ENCODE results near the gene WDR38. TPM values are rescaled to one million over a fixed set of nuclear protein-coding genes. Genes with fewer than 3 reads are reported as not detected.

WDR38 gene
- total and polyA plus RNA-seq, 2 of the 4 experiments (the other 2 are of a cell fraction): not detected

DNA sequence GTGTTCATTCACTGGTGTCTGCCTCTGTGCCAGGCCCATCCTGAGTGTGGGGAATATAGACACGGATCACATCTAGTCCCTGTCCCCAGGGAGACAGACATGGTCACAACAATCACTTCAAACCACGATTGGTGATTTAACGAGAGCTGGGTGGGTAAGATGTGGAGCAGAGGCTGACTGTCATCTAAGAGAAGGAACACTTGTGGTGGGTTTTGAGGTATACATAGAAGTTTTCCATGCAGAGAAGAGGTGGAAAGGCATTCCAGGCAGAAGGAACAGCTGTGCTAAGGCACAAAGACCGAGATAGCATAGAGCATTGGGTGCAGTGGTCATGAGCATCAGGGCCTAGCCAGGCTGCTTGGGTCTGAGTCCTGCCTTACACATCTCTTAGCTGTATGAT is 22.7 kb upstream of the WDR38 start:
- H3K27me3 ChIP-seq (ENCODE audit: control insufficient read depth, insufficient read depth, low read length): no peaks in the 10 kb centered on the region
- H3K4me2 ChIP-seq (ENCODE audit: low read depth, low read length): no peak overlapping the region
- peak overlapping the region; percentile 2 for H2AK9ac ChIP-seq (replicated peaks; ENCODE audit: low read depth, low read length, poor library complexity)
- H3K18ac ChIP-seq (ENCODE audit: low read depth, low read length): no peak overlapping the region
- ATAC-seq (ENCODE audit: low read depth) (no peak), DNase-seq (no peak)
- peak overlapping the region; percentile 20; the same call in 1 of the 2 replicates for H3K4ac ChIP-seq (ENCODE audit: low read depth, low read length)
- no peak overlapping the region for H4K5ac ChIP-seq (ENCODE audit: low read depth, low read length)
- H3K36me3 ChIP-seq (ENCODE audit: control insufficient read depth, insufficient read depth, low read length): no peaks in the 10 kb centered on the region
- BruUV-seq (replicated peaks): no TSS peak
- H2AK5ac ChIP-seq (ENCODE audit: low read depth, low read length): peak overlapping the region; percentile 23; the same call in 1 of the 2 replicates
- no peak overlapping the region for H4K8ac ChIP-seq (ENCODE audit: low read depth in 2 of 2, low read length in 2 of 2)
- 0 out of 2 replicates have a peak, but pooled peaks cover 2% of the 10 kb centered on the region for H3K9me3 ChIP-seq (ENCODE audit: control insufficient read depth, insufficient read depth, low read length)
- intact Hi-C loops (cut with micrococcal nuclease) (no loop called here), in situ Hi-C loops (cut with MboI; ENCODE audit: low sequenced_read_pairs) (no loop called here), dilution Hi-C loops (cut with HindIII; ENCODE audit: low sequenced_read_pairs, unreplicated experiment) (no loop called here)
- no peak for TF ChIP-seq SMC3 (IDR thresholded peaks at IDR 0.05; ENCODE audit: low read depth, low read length)
- TF ChIP-seq NFE2L2 (IDR thresholded peaks at IDR 0.05; ENCODE audit: low read depth, low read length): no peak
- H4K20me1 ChIP-seq (ENCODE audit: insufficient read depth, low read length): no peaks in the 10 kb centered on the region; the same call in 1 of the 2 replicates
- no peak overlapping the region for H4K91ac ChIP-seq (ENCODE audit: insufficient read depth, low read depth, low read length)
- POLR2A ChIA-PET (ENCODE audit: unreplicated experiment): no interaction called here
- H3K23ac ChIP-seq (ENCODE audit: low read depth, low read length): no peak overlapping the region
- no peaks in the 10 kb centered on the region for H3K79me1 ChIP-seq (ENCODE audit: low read depth in 1 of 2, low read length in 2 of 2)
- H3K14ac ChIP-seq (replicated peaks; ENCODE audit: low read depth, low read length): no peak overlapping the region
- H3K9ac ChIP-seq (ENCODE audit: low read depth, low read length): no peak overlapping the region
- H3K9me1 ChIP-seq (ENCODE audit: insufficient read depth, low read length): peaks cover 4% of the 10 kb centered on the region; the same call in 1 of the 2 replicates
- H2BK5ac ChIP-seq (ENCODE audit: low read depth, low read length, poor library complexity, severe bottlenecking): no peak overlapping the region
- WGBS, 2 experiments (ENCODE audit: extremely low coverage in 2 of 2, insufficient read length in 1 of 2): 80% methylated on average over 1 of the region's 4 CpGs; no CpG with 5 or more reads in 1 of the 2 experiments
- no peak overlapping the region for H3K27ac ChIP-seq (ENCODE audit: insufficient read depth, low read length)
- peaks cover 24% of the 10 kb centered on the region for H3K4me1 ChIP-seq (ENCODE audit: control insufficient read depth, insufficient read depth, low read length)
- H2BK15ac ChIP-seq (ENCODE audit: low read depth, low read length): peak overlapping the region; percentile 3; the same call in 1 of the 3 replicates
- no peak overlapping the region for H2AFZ ChIP-seq (replicated peaks; ENCODE audit: low read length, poor library complexity)
- H3K4me3 ChIP-seq (ENCODE audit: insufficient read depth, low read depth, low read length): no peak overlapping the region
- CTCF ChIA-PET: no interaction called here
- H2BK120ac ChIP-seq (ENCODE audit: low read depth, low read length): no peak overlapping the region
- H2BK20ac ChIP-seq (ENCODE audit: low read depth, low read length): 0 out of 2 replicates have a peak overlapping the region, but pooled peaks have one; percentile 52
- H3K56ac ChIP-seq (ENCODE audit: extremely low read depth, insufficient read depth, low read length): no peak overlapping the region

Measured in IMR-90 (cell line).